Measurements from ENCODE around the gene NUP42. TPM values are rescaled to one million over a fixed set of nuclear protein-coding genes. Genes with fewer than 3 reads are reported as not detected.
A peak's percentile ranks its signal among the peaks of the same experiment; 100 is the strongest.

The NUP42 gene
- total RNA-seq, 1 experiment from 2014 or later: 36.5 TPM

GRCh38 chr7:23211589-23211988, 29.7 kb downstream of the NUP42 start:
- TF ChIP-seq, protein P1, sequence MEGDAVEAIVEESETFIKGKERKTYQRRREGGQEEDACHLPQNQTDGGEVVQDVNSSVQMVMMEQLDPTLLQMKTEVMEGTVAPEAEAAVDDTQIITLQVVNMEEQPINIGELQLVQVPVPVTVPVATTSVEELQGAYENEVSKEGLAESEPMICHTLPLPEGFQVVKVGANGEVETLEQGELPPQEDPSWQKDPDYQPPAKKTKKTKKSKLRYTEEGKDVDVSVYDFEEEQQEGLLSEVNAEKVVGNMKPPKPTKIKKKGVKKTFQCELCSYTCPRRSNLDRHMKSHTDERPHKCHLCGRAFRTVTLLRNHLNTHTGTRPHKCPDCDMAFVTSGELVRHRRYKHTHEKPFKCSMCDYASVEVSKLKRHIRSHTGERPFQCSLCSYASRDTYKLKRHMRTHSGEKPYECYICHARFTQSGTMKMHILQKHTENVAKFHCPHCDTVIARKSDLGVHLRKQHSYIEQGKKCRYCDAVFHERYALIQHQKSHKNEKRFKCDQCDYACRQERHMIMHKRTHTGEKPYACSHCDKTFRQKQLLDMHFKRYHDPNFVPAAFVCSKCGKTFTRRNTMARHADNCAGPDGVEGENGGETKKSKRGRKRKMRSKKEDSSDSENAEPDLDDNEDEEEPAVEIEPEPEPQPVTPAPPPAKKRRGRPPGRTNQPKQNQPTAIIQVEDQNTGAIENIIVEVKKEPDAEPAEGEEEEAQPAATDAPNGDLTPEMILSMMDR (conservative IDR thresholded peaks at IDR 0.05): no peak
- no peak overlapping the region for H4K91ac ChIP-seq (ENCODE audit: insufficient read length, low read depth, low read length)
- H3K4me1 Mint-ChIP-seq: peaks cover 0 to 7% of the 10 kb centered on the region in 2 experiments; a peak in 1 of 4 replicates
- H4K8ac ChIP-seq (replicated peaks; ENCODE audit: insufficient read length, low read depth, low read length): no peak overlapping the region
- no peaks in the 10 kb centered on the region for H3K27me3 ChIP-seq (ENCODE audit: insufficient read depth, low read length)
- no peaks in the 10 kb centered on the region for H3K9me3 Mint-ChIP-seq
- H3K27me3 Mint-ChIP-seq (ENCODE audit: low read depth): no peaks in the 10 kb centered on the region
- 0 out of 7 replicates have a peak overlapping the region, but pooled peaks of 1 of the 3 experiments have one; percentile 63 for H3K27ac Mint-ChIP-seq
- H3K14ac ChIP-seq (ENCODE audit: insufficient read depth, low read length): no peak overlapping the region
- no peak overlapping the region for H3K56ac ChIP-seq (ENCODE audit: insufficient read length, low read depth, low read length)
- no peaks in the 10 kb centered on the region for H3K4me1 ChIP-seq (ENCODE audit: insufficient read depth, low read length)
- no peak overlapping the region for H2BK12ac ChIP-seq (ENCODE audit: insufficient read length, low read depth, low read length)
- no peaks in the 10 kb centered on the region for H3K9me3 ChIP-seq (ENCODE audit: control insufficient read depth, low read depth, low read length)
- H2AK5ac ChIP-seq (ENCODE audit: insufficient read length, low read length): no peak overlapping the region
- H4K20me1 ChIP-seq (ENCODE audit: control insufficient read depth, insufficient read depth, insufficient read length): no peaks in the 10 kb centered on the region
- no peak overlapping the region for H4K5ac ChIP-seq (ENCODE audit: insufficient read length, low read depth, low read length)
- H3K79me2 ChIP-seq (ENCODE audit: insufficient read depth, low read length): no peaks in the 10 kb centered on the region
- no peaks in the 10 kb centered on the region for H3K79me1 ChIP-seq (ENCODE audit: insufficient read depth, low read depth, low read length, poor library complexity, severe bottlenecking)
- H2BK5ac ChIP-seq (ENCODE audit: insufficient read length, low read length): no peak overlapping the region
- H3K4ac ChIP-seq (ENCODE audit: low read depth, low read length): no peak overlapping the region
- no peaks in the 10 kb centered on the region for H3K23me2 ChIP-seq (ENCODE audit: insufficient read length, low read depth, low read length, poor library complexity, severe bottlenecking)
- no peak overlapping the region for H2BK20ac ChIP-seq (ENCODE audit: low read depth, low read length, poor library complexity, severe bottlenecking)
- no peak overlapping the region for H3K27ac ChIP-seq (ENCODE audit: insufficient read length, low read depth, low read length)
- no peaks in the 10 kb centered on the region for H3K36me3 Mint-ChIP-seq (ENCODE audit: insufficient read depth in 1 of 3, low read depth in 3 of 3)
- H3K23ac ChIP-seq (ENCODE audit: insufficient read length, low read depth, low read length): no peak overlapping the region
- DNase-seq: peak; percentile 67
- H3K18ac ChIP-seq (ENCODE audit: insufficient read length, low read depth, low read length): no peak overlapping the region
- H2BK15ac ChIP-seq (ENCODE audit: low read depth, low read length): no peak overlapping the region
- H2AFZ ChIP-seq (ENCODE audit: low read length): peak overlapping the region; percentile 96
- H3T11ph ChIP-seq (ENCODE audit: low read length): no peak overlapping the region
- no peak overlapping the region for H3K4me3 Mint-ChIP-seq
- H3K4me2 ChIP-seq (ENCODE audit: insufficient read depth, insufficient read length, low read length): no peak overlapping the region
- no peak overlapping the region for H3K9ac ChIP-seq (ENCODE audit: extremely low read depth, insufficient read length, low read length)
- no peak overlapping the region for H2BK120ac ChIP-seq (ENCODE audit: low read depth, low read length, poor library complexity, severe bottlenecking)
- WGBS (ENCODE audit: extremely low coverage, insufficient read length, low lambda C conversion rate): no CpG with 5 or more reads among the region's 11 CpGs
